IPS-15b (cell line): Measurements from ENCODE around the gene MASP2.
A peak's percentile ranks its signal among the peaks of the same experiment; 100 is the strongest.
"Not testable (repeated sequence)": the region's sequence is repeated elsewhere in the genome, so short reads cannot be mapped to it uniquely, and the experiment has no call there.

Source experiments
- H3K27me3 ChIP-seq: one replicate; pipeline ENCODE4 v1.6.1; 2013; ENCODE audit warnings: low read length; ENCODE audit not compliant: control insufficient read depth, insufficient read depth
- H3K36me3 ChIP-seq: one replicate; pipeline ENCODE4 v1.6.1; 2013; ENCODE audit warnings: low read length; ENCODE audit not compliant: control insufficient read depth, insufficient read depth
- H3K4me1 ChIP-seq: one replicate; pipeline ENCODE4 v1.6.1; 2013; ENCODE audit warnings: mild to moderate bottlenecking, low read length; ENCODE audit not compliant: control insufficient read depth, insufficient read depth
- H3K4me3 ChIP-seq: one replicate; pipeline ENCODE4 v1.5.1; 2013; ENCODE audit warnings: low read depth, low read length
- H3K9ac ChIP-seq: one replicate; pipeline ENCODE4 v1.6.1; 2013; ENCODE audit warnings: low read depth, mild to moderate bottlenecking, low read length
- H3K9me3 ChIP-seq: one replicate; pipeline ENCODE4 v1.6.1; 2013; ENCODE audit warnings: mild to moderate bottlenecking, low read length; ENCODE audit not compliant: control insufficient read depth, insufficient read depth

Gene MASP2

GRCh38 chr1:11042995-11043874 is 3.8 kb downstream of the MASP2 start:
- no peaks in the 10 kb centered on the region for H3K36me3 ChIP-seq
- no peak overlapping the region for H3K9ac ChIP-seq
- peaks cover 2% of the 10 kb centered on the region for H3K27me3 ChIP-seq
- no peaks in the 10 kb centered on the region for H3K4me1 ChIP-seq
- no peak overlapping the region for H3K4me3 ChIP-seq
- H3K9me3 ChIP-seq, result no peaks in the 10 kb centered on the region

GRCh38 chr1:11042065-11042464 is 5.0 kb downstream of the MASP2 start:
- Histone ChIP-seq H3K36me3 (no peaks in the 10 kb centered on the region), H3K4me1 (no peaks in the 10 kb centered on the region), H3K9ac (no peak overlapping the region), H3K4me3 (no peak overlapping the region), H3K9me3 (no peaks in the 10 kb centered on the region), H3K27me3 (peaks cover 2% of the 10 kb centered on the region)

GRCh38 chr1:11041048-11041447 is 6.0 kb downstream of the MASP2 start:
- H3K4me3 ChIP-seq, result no peak overlapping the region
- no peaks in the 10 kb centered on the region for H3K4me1 ChIP-seq
- H3K36me3 ChIP-seq, result no peaks in the 10 kb centered on the region
- H3K9ac ChIP-seq, result no peak overlapping the region
- peaks cover 2% of the 10 kb centered on the region for H3K27me3 ChIP-seq
- no peaks in the 10 kb centered on the region for H3K9me3 ChIP-seq

- not testable (repeated sequence) for H3K9ac ChIP-seq, H3K27me3 ChIP-seq, H3K36me3 ChIP-seq, H3K4me1 ChIP-seq, H3K9me3 ChIP-seq, H3K4me3 ChIP-seq
Measured at GRCh38 chr1:11040105-11040429, 7.0 kb downstream of the MASP2 start.

GRCh38 chr1:11039351-11040104 is 7.5 kb downstream of the MASP2 start:
- H3K27me3 ChIP-seq, result peaks cover 2% of the 10 kb centered on the region
- H3K9ac ChIP-seq, result peak overlapping the region; percentile 16
- H3K36me3 ChIP-seq, result no peaks in the 10 kb centered on the region
- H3K4me3 ChIP-seq, result no peak overlapping the region
- no peaks in the 10 kb centered on the region for H3K4me1 ChIP-seq
- H3K9me3 ChIP-seq, result no peaks in the 10 kb centered on the region

- no peak overlapping the region for H3K4me3 ChIP-seq
- peaks cover 2% of the 10 kb centered on the region for H3K27me3 ChIP-seq
- no peaks in the 10 kb centered on the region for H3K36me3 ChIP-seq
- H3K9ac ChIP-seq, result peak overlapping the region; percentile 17
- H3K4me1 ChIP-seq, result no peaks in the 10 kb centered on the region
- no peaks in the 10 kb centered on the region for H3K9me3 ChIP-seq
Measured at GRCh38 chr1:11037740-11038182, 9.3 kb downstream of the MASP2 start.

- H3K4me3 ChIP-seq, H3K27me3 ChIP-seq, H3K36me3 ChIP-seq, H3K4me1 ChIP-seq, H3K9me3 ChIP-seq, H3K9ac ChIP-seq: not testable (repeated sequence)
Measured at GRCh38 chr1:11037019-11037739, 9.9 kb downstream of the MASP2 start.

GRCh38 chr1:11031624-11032262 is 15.3 kb downstream of the MASP2 start:
- Histone ChIP-seq H3K4me3 (no peak overlapping the region), H3K4me1 (peaks cover 8% of the 10 kb centered on the region)

GRCh38 chr1:11030865-11031264 is 16.2 kb downstream of the MASP2 start:
- no peaks in the 10 kb centered on the region for H3K27me3 ChIP-seq
- peaks cover 3% of the 10 kb centered on the region for H3K36me3 ChIP-seq
- H3K4me1 ChIP-seq, result peaks cover 8% of the 10 kb centered on the region
- no peak overlapping the region for H3K4me3 ChIP-seq
- H3K9ac ChIP-seq, result no peak overlapping the region
- no peaks in the 10 kb centered on the region for H3K9me3 ChIP-seq

More at GRCh38 chr1:11031624-11032262, 15.3 kb downstream of the MASP2 start:
- H3K9ac ChIP-seq, result no peak overlapping the region
- H3K36me3 ChIP-seq, result peaks cover 2% of the 10 kb centered on the region
- H3K9me3 ChIP-seq, result no peaks in the 10 kb centered on the region
- no peaks in the 10 kb centered on the region for H3K27me3 ChIP-seq

GRCh38 chr1:11028018-11028417 is 19.0 kb downstream of the MASP2 start:
- peaks cover 8% of the 10 kb centered on the region for H3K4me1 ChIP-seq
- H3K9me3 ChIP-seq, result no peaks in the 10 kb centered on the region
- no peaks in the 10 kb centered on the region for H3K27me3 ChIP-seq
- H3K4me3 ChIP-seq, result no peak overlapping the region
- no peak overlapping the region for H3K9ac ChIP-seq
- peaks cover 8% of the 10 kb centered on the region for H3K36me3 ChIP-seq

GRCh38 chr1:11027316-11027715 is 19.7 kb downstream of the MASP2 start:
- Histone ChIP-seq H3K4me3 (no peak overlapping the region), H3K9me3 (no peaks in the 10 kb centered on the region), H3K4me1 (peaks cover 8% of the 10 kb centered on the region), H3K36me3 (peaks cover 9% of the 10 kb centered on the region), H3K9ac (no peak overlapping the region), H3K27me3 (no peaks in the 10 kb centered on the region)
